HCT116 (cell line): ENCODE measurements around the gene B4GALT4.

ENCODE experiments used
- CBX3 ChIP-seq: IDR thresholded peaks from 2 replicates; pipeline ENCODE4 v1.6.1; 2012; ENCODE audit warnings: low read depth
- EGR1 ChIP-seq: IDR thresholded peaks from 2 replicates; pipeline ENCODE4 v1.6.1; 2012; ENCODE audit warnings: low read depth
- EZH2 ChIP-seq: fragments of 200-600 bp; sonication (generic); IDR thresholded peaks from 2 replicates; pipeline ENCODE4 v1.6.1; 2017; ENCODE audit warnings: antibody characterized with exemption, mixed run types
- EZH2phosphoT487 ChIP-seq: fragments of 200-600 bp; IDR thresholded peaks from 2 replicates; pipeline ENCODE4 v1.6.1; 2018; ENCODE audit warnings: antibody characterized with exemption, borderline replicate concordance
- FOSL1 ChIP-seq: IDR thresholded peaks from 2 replicates; pipeline ENCODE4 v1.6.1; 2012; ENCODE audit warnings: low read depth
- POLR2A ChIP-seq: IDR thresholded peaks from 2 replicates; pipeline ENCODE4 v1.7.0; 2011; ENCODE audit warnings: borderline replicate concordance; ENCODE audit not compliant: insufficient read depth, insufficient read length; ENCODE audit errors: extremely low read depth
- POLR2AphosphoS5 ChIP-seq: IDR thresholded peaks from 2 replicates; pipeline ENCODE4 v1.6.1; 2011; ENCODE audit warnings: mild to moderate bottlenecking, low read depth, low read length, moderate library complexity
- RAD21 ChIP-seq: IDR thresholded peaks from 2 replicates; pipeline ENCODE4 v1.6.1; 2012; ENCODE audit warnings: low read depth, mild to moderate bottlenecking
- SIN3A ChIP-seq: IDR thresholded peaks from 2 replicates; pipeline ENCODE4 v1.6.1; 2012; ENCODE audit warnings: low read depth
- TCF7L2 ChIP-seq: IDR thresholded peaks from 2 replicates; pipeline ENCODE4 v1.7.0; 2011; ENCODE audit warnings: borderline replicate concordance, inconsistent platforms; ENCODE audit not compliant: insufficient read depth, insufficient read length; ENCODE audit errors: extremely low read depth
- TF ChIP-seq, protein P1 (sequence below), 3 experiments: fragments of 200-600 bp in 1 of 3; sonication (generic) in 1 of 3; IDR thresholded peaks in 2 of 3; conservative IDR thresholded peaks in 1 of 3; 2 replicates each; pipeline ENCODE4 v1.5.1; 2012 to 2017; ENCODE audit warnings: low read depth in 2 of 3, low read length in 2 of 3, antibody characterized with exemption in 1 of 3, borderline replicate concordance in 1 of 3, control low read depth in 1 of 3, mild to moderate bottlenecking in 1 of 3, mixed read lengths in 1 of 3, mixed run types in 1 of 3, moderate library complexity in 1 of 3; ENCODE audit not compliant: insufficient read depth in 1 of 3
- TF ChIP-seq, protein P2 (sequence below): IDR thresholded peaks from 2 replicates; pipeline ENCODE4 v1.6.1; 2012; ENCODE audit warnings: low read depth
- TF ChIP-seq, protein P3 (sequence below): IDR thresholded peaks from 2 replicates; pipeline ENCODE4 v1.6.1; 2012

DNA sequence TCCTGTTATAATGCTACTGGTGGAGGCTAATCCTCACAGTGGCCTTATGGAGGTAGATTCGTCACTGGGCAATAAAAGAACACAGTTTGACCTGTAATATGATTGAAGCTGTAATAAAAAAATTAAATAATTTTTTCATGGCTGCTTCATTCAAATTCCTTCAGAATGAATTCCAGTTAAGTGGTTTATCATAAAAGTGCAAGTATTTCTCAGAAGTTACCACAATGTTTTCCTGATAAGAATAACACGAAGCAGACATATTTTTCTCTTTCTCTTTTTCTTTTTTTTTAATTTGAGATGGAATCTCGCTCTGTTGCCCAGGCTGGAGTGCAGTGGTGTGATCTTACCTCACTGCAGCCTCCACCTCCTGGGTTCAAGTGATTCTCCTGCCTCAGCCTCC, 15.6 kb downstream of the B4GALT4 start:
- TF ChIP-seq SIN3A (no peak), EZH2phosphoT487 (no peak), RAD21 (no peak), POLR2A (no peak), POLR2AphosphoS5 (no peak), EZH2 (no peak), FOSL1 (no peak), CBX3 (no peak), TCF7L2 (no peak), EGR1 (no peak)
- TF ChIP-seq, protein P1, sequence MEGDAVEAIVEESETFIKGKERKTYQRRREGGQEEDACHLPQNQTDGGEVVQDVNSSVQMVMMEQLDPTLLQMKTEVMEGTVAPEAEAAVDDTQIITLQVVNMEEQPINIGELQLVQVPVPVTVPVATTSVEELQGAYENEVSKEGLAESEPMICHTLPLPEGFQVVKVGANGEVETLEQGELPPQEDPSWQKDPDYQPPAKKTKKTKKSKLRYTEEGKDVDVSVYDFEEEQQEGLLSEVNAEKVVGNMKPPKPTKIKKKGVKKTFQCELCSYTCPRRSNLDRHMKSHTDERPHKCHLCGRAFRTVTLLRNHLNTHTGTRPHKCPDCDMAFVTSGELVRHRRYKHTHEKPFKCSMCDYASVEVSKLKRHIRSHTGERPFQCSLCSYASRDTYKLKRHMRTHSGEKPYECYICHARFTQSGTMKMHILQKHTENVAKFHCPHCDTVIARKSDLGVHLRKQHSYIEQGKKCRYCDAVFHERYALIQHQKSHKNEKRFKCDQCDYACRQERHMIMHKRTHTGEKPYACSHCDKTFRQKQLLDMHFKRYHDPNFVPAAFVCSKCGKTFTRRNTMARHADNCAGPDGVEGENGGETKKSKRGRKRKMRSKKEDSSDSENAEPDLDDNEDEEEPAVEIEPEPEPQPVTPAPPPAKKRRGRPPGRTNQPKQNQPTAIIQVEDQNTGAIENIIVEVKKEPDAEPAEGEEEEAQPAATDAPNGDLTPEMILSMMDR (IDR thresholded peaks at IDR 0.05 in 2 of 3, conservative IDR thresholded peaks at IDR 0.05 in 1 of 3; ENCODE audit: borderline replicate concordance in 1 of 3, insufficient read depth in 1 of 3, low read depth in 2 of 3, low read length in 2 of 3), result no peak
- TF ChIP-seq, protein P2, sequence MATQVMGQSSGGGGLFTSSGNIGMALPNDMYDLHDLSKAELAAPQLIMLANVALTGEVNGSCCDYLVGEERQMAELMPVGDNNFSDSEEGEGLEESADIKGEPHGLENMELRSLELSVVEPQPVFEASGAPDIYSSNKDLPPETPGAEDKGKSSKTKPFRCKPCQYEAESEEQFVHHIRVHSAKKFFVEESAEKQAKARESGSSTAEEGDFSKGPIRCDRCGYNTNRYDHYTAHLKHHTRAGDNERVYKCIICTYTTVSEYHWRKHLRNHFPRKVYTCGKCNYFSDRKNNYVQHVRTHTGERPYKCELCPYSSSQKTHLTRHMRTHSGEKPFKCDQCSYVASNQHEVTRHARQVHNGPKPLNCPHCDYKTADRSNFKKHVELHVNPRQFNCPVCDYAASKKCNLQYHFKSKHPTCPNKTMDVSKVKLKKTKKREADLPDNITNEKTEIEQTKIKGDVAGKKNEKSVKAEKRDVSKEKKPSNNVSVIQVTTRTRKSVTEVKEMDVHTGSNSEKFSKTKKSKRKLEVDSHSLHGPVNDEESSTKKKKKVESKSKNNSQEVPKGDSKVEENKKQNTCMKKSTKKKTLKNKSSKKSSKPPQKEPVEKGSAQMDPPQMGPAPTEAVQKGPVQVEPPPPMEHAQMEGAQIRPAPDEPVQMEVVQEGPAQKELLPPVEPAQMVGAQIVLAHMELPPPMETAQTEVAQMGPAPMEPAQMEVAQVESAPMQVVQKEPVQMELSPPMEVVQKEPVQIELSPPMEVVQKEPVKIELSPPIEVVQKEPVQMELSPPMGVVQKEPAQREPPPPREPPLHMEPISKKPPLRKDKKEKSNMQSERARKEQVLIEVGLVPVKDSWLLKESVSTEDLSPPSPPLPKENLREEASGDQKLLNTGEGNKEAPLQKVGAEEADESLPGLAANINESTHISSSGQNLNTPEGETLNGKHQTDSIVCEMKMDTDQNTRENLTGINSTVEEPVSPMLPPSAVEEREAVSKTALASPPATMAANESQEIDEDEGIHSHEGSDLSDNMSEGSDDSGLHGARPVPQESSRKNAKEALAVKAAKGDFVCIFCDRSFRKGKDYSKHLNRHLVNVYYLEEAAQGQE, result no peak
- TF ChIP-seq, protein P3, sequence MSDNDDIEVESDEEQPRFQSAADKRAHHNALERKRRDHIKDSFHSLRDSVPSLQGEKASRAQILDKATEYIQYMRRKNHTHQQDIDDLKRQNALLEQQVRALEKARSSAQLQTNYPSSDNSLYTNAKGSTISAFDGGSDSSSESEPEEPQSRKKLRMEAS, result no peak
